SK-N-MC (cell line): ENCODE data around the gene ACTA1.
"Not testable (repeated sequence)": the region's sequence is repeated elsewhere in the genome, so short reads cannot be mapped to it uniquely, and the experiment has no call there.

Source experiments
- EZH2 ChIP-seq: fragments of 200-600 bp; sonication (generic); IDR thresholded peaks from one replicate; pipeline ENCODE4 v1.6.1; 2017; ENCODE audit warnings: antibody characterized with exemption
- FOXP2 ChIP-seq: optimal IDR thresholded peaks from 2 replicates; pipeline ENCODE3; 2011; ENCODE audit warnings: mild to moderate bottlenecking, moderate library complexity; ENCODE audit not compliant: insufficient read depth; ENCODE audit errors: extremely low read length, control extremely low read depth
- POLR2AphosphoS5 ChIP-seq: IDR thresholded peaks from 2 replicates; pipeline ENCODE4 v1.6.1; 2012; ENCODE audit warnings: mild to moderate bottlenecking, low read depth, low read length, borderline replicate concordance

GRCh38 chr1:229394517-229394916, 39.4 kb downstream of the ACTA1 start:
- not testable (repeated sequence) for TF ChIP-seq EZH2, POLR2AphosphoS5, FOXP2
